Body of pancreas (tissue), 4 donors: ENCODE data around the gene COLEC12. TPM values are rescaled to one million over a fixed set of nuclear protein-coding genes. Genes with fewer than 3 reads are reported as not detected.

ENCODE experiments used
- ATAC-seq: fragments of 150-250 bp; one replicate; pipeline ENCODE4 v1.9.1; 2016
- DNase-seq, 4 donors: peaks; one replicate each; pipeline ENCODE4 v3.0.0-alpha.2; 2019
- H3K27ac ChIP-seq, 4 donors: fragments of 200-600 bp; sonication (generic); 1 replicate in 3 of 4; 2 replicates in 1 of 4; pipeline versions ENCODE4 v1.5.1 to v1.6.1; 2016 to 2019; ENCODE audit warnings: mild to moderate bottlenecking in 1 of 4, mixed read lengths in 1 of 4, moderate library complexity in 1 of 4
- H3K27me3 ChIP-seq, 2 donors: fragments of 200-600 bp; sonication (generic); one replicate each; pipeline ENCODE4 v1.6.0; 2016; ENCODE audit warnings: mild to moderate bottlenecking in 1 of 2
- H3K36me3 ChIP-seq, 2 donors: fragments of 200-600 bp; sonication (generic); replicated peaks in 1 of 2; 2 replicates each; pipeline ENCODE4 v1.5.1; 2016; ENCODE audit warnings: low read depth in 2 of 2; ENCODE audit not compliant: insufficient read depth in 1 of 2
- H3K4me1 ChIP-seq: fragments of 200-600 bp; sonication (generic); one replicate; pipeline ENCODE4 v1.6.0; 2016
- H3K4me3 ChIP-seq, 2 donors: fragments of 200-600 bp; sonication (generic); 1 replicate in 1 of 2; 2 replicates in 1 of 2; pipeline ENCODE4 v1.5.1; 2016 to 2019
- H3K9me3 ChIP-seq, 3 donors: fragments of 200-600 bp; sonication (generic); 1 replicate in 2 of 3; 2 replicates in 1 of 3; pipeline ENCODE4 v1.5.1; 2016
- POLR2A ChIP-seq, 3 donors: fragments of 450-650 bp; IDR thresholded peaks; one replicate each; pipeline ENCODE4 v1.6.1; 2016; ENCODE audit warnings: antibody characterized with exemption in 3 of 3, mild to moderate bottlenecking in 2 of 3
- WGBS, 2 donors: methylation state at CpG; one replicate each; pipeline ENCODE4 v1.1.5; 2017; 5-methylcytosine and 5-hydroxymethylcytosine counted together
- intact Hi-C: fragments of 100-400 bp; cut with DNase I; formaldehyde crosslinking; loops from one replicate; pipeline ENCODE4 v1.15.1; 2023
- total RNA-seq, 2 donors: library from RNA; depleted of rRNA; stranded (reverse); fragments of >200 nt; gene quantifications; one replicate each; pipeline ENCODE4 v1.1.0, GENCODE V29; 2016
- TF ChIP-seq, protein P1 (sequence below), 7 experiments: fragments of 450-650 bp in 4 of 7; fragments of 200-600 bp in 3 of 7; sonication (generic) in 3 of 7; IDR thresholded peaks; one replicate each; pipeline ENCODE4 v1.5.1; 2016 to 2019; ENCODE audit warnings: antibody characterized with exemption in 7 of 7

Gene COLEC12
- total RNA-seq, 2 donors from 2014 or later, result 3.6 to 4.2 TPM

DNA sequence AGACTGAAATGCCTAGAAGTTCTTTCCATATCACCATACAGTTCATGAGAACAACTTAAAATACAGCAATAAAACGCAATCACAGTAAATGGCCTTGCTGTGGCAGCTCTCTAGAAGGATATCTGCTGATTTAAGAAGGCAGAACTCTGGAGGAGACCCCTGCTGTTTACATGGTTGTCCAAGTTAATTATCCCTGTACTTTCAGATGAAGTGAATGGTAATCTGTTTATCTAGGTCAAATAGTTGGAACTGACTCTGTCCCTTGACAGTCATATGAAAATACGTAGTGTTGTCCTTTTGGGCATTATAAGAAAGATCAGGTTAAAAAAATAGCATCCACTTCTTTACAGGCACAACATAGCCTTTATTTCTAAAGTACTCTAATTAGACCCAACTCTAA is 115.6 kb downstream of the COLEC12 start:
- Histone ChIP-seq H3K27ac (no peak overlapping the region), H3K27me3 (no peaks in the 10 kb centered on the region), H3K4me1 (peaks cover 4% of the 10 kb centered on the region), H3K4me3 (no peak overlapping the region), H3K36me3 (no peaks in the 10 kb centered on the region), H3K9me3 (no peaks in the 10 kb centered on the region)
- 89 to 90% methylated on average over 1 to 2 of the region's 2 CpGs for WGBS, 2 donors
- ATAC-seq (no peak), DNase-seq (no peak)
- TF ChIP-seq, protein P1, sequence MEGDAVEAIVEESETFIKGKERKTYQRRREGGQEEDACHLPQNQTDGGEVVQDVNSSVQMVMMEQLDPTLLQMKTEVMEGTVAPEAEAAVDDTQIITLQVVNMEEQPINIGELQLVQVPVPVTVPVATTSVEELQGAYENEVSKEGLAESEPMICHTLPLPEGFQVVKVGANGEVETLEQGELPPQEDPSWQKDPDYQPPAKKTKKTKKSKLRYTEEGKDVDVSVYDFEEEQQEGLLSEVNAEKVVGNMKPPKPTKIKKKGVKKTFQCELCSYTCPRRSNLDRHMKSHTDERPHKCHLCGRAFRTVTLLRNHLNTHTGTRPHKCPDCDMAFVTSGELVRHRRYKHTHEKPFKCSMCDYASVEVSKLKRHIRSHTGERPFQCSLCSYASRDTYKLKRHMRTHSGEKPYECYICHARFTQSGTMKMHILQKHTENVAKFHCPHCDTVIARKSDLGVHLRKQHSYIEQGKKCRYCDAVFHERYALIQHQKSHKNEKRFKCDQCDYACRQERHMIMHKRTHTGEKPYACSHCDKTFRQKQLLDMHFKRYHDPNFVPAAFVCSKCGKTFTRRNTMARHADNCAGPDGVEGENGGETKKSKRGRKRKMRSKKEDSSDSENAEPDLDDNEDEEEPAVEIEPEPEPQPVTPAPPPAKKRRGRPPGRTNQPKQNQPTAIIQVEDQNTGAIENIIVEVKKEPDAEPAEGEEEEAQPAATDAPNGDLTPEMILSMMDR (IDR thresholded peaks at IDR 0.05), result no peak
- TF ChIP-seq POLR2A (IDR thresholded peaks at IDR 0.05), result no peak
- intact Hi-C loops, result loop anchor here (10.0 kb wide), 1 partner anchor 70 kb away; no protein-coding TSS in a partner anchor

DNA sequence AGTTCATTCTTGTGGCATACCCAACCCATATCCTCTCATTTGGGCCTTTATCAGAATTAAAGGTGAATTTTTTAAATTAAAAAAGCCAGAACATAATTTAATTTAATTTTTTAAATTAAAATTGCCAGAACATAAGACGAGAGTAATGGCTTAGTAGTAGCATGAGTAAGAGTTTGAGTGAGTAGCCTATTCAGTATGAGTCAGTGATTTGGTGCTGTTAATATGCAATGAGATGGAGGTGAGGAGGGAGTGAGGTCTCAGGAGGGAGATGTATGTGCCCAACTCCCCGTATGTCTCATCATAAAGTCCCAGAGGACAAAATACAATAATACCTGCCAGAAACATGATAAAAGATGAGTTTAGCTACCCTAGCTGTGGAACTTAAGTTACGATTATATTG is 117.4 kb downstream of the COLEC12 start:
- no peaks in the 10 kb centered on the region for H3K9me3 ChIP-seq
- 81 to 82% methylated on average over 3 of the region's 3 CpGs for WGBS, 2 donors
- ATAC-seq (no peak), DNase-seq (no peak)
- no peaks in the 10 kb centered on the region for H3K27me3 ChIP-seq
- intact Hi-C loops, result loop anchor here (10.0 kb wide), 1 partner anchor 72 kb away; no protein-coding TSS in a partner anchor
- H3K4me3 ChIP-seq, result no peak overlapping the region
- TF ChIP-seq, protein P1 (IDR thresholded peaks at IDR 0.05), result no peak
- no peak for TF ChIP-seq POLR2A (IDR thresholded peaks at IDR 0.05)
- peaks cover 9% of the 10 kb centered on the region for H3K4me1 ChIP-seq
- no peak overlapping the region for H3K27ac ChIP-seq
- no peaks in the 10 kb centered on the region for H3K36me3 ChIP-seq

GRCh38 chr18:382423-382984 is 118.0 kb downstream of the COLEC12 start:
- intact Hi-C loops, result loop anchor here (10.0 kb wide), 1 partner anchor 72 kb away; no protein-coding TSS in a partner anchor
- ATAC-seq (no peak), DNase-seq (no peak)
- Histone ChIP-seq H3K9me3 (no peaks in the 10 kb centered on the region), H3K4me1 (peaks cover 15% of the 10 kb centered on the region), H3K27me3 (no peaks in the 10 kb centered on the region), H3K4me3 (no peak overlapping the region), H3K27ac (no peak overlapping the region), H3K36me3 (no peaks in the 10 kb centered on the region)
- TF ChIP-seq, protein P1 (IDR thresholded peaks at IDR 0.05), result no peak
- TF ChIP-seq POLR2A (IDR thresholded peaks at IDR 0.05), result no peak
- WGBS, 2 donors, result 63 to 71% methylated on average over 3 of the region's 3 CpGs

- no peak for ATAC-seq
- H3K36me3 ChIP-seq, result no peaks in the 10 kb centered on the region
- WGBS, 2 donors, result 73 to 84% methylated on average over 10 of the region's 10 CpGs
- peak overlapping the region in 1 of 4 donors; percentile 5 for H3K27ac ChIP-seq
- H3K27me3 ChIP-seq, result no peaks in the 10 kb centered on the region
- peaks cover 42% of the 10 kb centered on the region for H3K4me1 ChIP-seq
- TF ChIP-seq, protein P1 (IDR thresholded peaks at IDR 0.05), result no peak
- TF ChIP-seq POLR2A (IDR thresholded peaks at IDR 0.05), result no peak
- no peak overlapping the region for H3K4me3 ChIP-seq
- no peaks in the 10 kb centered on the region for H3K9me3 ChIP-seq
- intact Hi-C loops, result loop anchor here (10.0 kb wide), 1 partner anchor 75 kb away; no protein-coding TSS in a partner anchor
- peak in 1 of 4 donors; percentile 58 for DNase-seq
Observed at GRCh38 chr18:379681-380330, 120.7 kb downstream of the COLEC12 start.
